ENCODE data around the gene NR4A1. TPM values are rescaled to one million over a fixed set of nuclear protein-coding genes. Genes with fewer than 3 reads are reported as not detected.

The NR4A1 gene
- total and polyA plus RNA-seq, 9 of the 15 experiments (the other 6 are each of a cell fraction or from before 2014, with no cell fraction given), result 0.07 to 4.7 (median 1.9) TPM; not detected in 1

DNA sequence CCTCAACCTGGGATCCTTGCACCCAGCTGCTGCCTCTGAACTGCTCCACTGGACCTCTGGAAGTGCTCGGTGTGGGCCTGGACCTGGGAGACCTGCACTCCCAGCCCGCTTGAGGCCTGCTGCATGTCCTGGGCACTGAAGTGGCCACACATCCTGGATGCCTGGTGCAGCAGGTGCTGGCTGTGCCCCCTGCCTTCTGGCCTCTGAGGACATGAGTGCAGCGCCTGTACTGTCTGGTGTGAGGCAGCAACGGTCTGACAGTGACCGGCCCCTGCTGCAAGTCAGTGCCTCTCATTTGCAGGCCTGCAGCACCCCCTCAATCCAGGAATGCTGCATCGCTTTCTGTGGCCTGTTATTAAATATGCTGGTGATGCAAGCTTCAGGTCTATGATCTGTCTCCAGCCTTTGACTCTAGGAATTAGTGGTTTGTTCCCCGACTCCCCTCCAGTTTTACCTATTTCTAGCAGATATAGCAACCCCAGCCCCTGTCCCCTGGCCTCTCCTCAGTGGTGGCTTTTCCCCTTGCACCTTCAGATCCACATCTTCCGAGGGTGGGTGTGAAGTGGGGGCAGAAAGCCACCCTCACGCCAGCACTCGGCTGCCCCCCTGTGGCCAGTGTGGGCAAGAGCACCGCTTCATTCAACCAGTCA is 31.9 kb downstream of the NR4A1 start (continued):
- TF ChIP-seq JUN (IDR thresholded peaks at IDR 0.05; ENCODE audit: borderline replicate concordance, low read depth, low read length) (no peak), JUN (CRISPR knock-in tag; IDR thresholded peaks at IDR 0.05; ENCODE audit: borderline replicate concordance) (no peak), FOXM1 (IDR thresholded peaks at IDR 0.05; ENCODE audit: low read depth) (no peak), FOXM1 (CRISPR knock-in tag; IDR thresholded peaks at IDR 0.05; ENCODE audit: low read depth) (no peak), ZNF655 (CRISPR knock-in tag; IDR thresholded peaks at IDR 0.05) (no peak), HMGN3 (IDR thresholded peaks at IDR 0.05; ENCODE audit: borderline replicate concordance, extremely low read depth, insufficient read length, low read depth, low read length) (no peak), ZNF311 (CRISPR knock-in tag; IDR thresholded peaks at IDR 0.05) (no peak), SREBF2 (CRISPR knock-in tag; IDR thresholded peaks at IDR 0.05) (no peak), ZNF134 (CRISPR knock-in tag; conservative IDR thresholded peaks at IDR 0.05) (no peak), KAT2B (IDR thresholded peaks at IDR 0.05; ENCODE audit: low read depth, low read length) (no peak), ZNF318 (IDR thresholded peaks at IDR 0.05; ENCODE audit: borderline replicate concordance in 1 of 2, low read depth in 1 of 2) (no peak), FOXA1 (IDR thresholded peaks at IDR 0.05; ENCODE audit: borderline replicate concordance) (no peak), ELF2 (CRISPR knock-in tag; IDR thresholded peaks at IDR 0.05) (no peak), ZNF232 (CRISPR knock-in tag; IDR thresholded peaks at IDR 0.05) (no peak), XRCC4 (IDR thresholded peaks at IDR 0.05; ENCODE audit: extremely low read depth, insufficient read depth, insufficient read length) (no peak), POLR2A (conservative IDR thresholded peaks at IDR 0.05) (no peak)
- TF ChIP-seq, protein P1, sequence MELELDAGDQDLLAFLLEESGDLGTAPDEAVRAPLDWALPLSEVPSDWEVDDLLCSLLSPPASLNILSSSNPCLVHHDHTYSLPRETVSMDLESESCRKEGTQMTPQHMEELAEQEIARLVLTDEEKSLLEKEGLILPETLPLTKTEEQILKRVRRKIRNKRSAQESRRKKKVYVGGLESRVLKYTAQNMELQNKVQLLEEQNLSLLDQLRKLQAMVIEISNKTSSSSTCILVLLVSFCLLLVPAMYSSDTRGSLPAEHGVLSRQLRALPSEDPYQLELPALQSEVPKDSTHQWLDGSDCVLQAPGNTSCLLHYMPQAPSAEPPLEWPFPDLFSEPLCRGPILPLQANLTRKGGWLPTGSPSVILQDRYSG (tag; conservative IDR thresholded peaks at IDR 0.05; ENCODE audit: low read depth), result no peak

All from K562 (cell line).